ENCODE data around the gene AGO4. TPM values are rescaled to one million over a fixed set of nuclear protein-coding genes. Genes with fewer than 3 reads are reported as not detected.
A peak's percentile ranks its signal among the peaks of the same experiment; 100 is the strongest.

Gene AGO4
- total RNA-seq (2021; ENCODE audit: unreplicated experiment) (6.1 TPM), Bru-seq, nascent RNA (percentile 66 among the genes with signal in this experiment), BruChase-seq, experiment 1, labeled RNA remaining after a 6-hour chase (percentile 74 among the genes with signal in this experiment), BruChase-seq, experiment 2, labeled RNA remaining after a 2-hour chase (percentile 71 among the genes with signal in this experiment)
- 7.5 and 13.6 TPM in 2 replicates for polyA plus RNA-seq (2012)
- long read RNA-seq, full-length matches to known transcripts = 3 of 11 reads
- long read RNA-seq, partial matches to known transcripts = 3 of 11 reads
- long read RNA-seq, other reads (novel, unspliced or antisense) = 5 of 11 reads

DNA sequence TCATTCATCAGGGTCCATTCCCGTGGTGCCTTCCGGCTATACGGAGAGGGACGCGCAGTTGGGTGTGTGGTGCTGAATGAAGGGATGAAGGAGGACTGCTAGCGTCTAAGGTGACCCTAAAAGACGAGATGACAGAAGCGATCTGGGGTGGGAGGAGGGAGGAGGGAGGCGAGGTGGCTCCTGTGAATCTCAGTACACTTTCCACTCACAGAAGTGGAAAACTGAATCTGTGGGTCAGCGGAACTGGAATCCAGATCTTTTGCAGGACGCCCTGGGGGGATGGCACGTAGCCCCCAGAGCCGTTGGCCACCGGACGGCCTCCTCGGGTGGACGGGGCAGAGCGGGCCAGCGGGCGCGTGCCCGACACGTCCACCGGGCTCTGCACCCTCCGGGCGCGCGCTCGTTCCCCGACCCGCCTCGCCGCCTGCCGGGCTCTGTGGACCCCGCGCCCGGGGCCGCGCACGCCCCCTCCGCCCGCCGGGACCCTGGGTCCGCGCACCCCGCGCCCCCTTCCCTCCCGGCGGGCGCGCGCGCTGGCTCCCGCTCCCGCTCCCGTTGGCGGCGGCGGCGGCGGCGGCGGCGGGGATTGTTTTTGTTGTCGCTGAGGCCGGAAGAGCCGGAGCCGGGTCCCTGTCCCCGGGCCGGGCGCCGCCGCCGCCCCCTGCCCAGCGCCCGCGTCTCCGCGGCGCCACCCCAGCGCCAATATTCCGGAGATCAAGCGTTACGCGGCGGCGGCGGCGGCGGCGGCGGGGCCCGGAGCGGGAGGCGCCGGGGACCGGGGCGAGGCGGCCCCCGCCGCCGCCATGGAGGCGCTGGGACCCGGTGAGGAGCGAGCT is at the start of gene AGO4:
Gene AGO4, plus strand, starts transcription at position 403 of the 836 bp plus-strand sequence. Its CDS starts 401 bp downstream, at position 804.
- no peaks in the 10 kb centered on the region for H4K20me1 ChIP-seq (ENCODE audit: insufficient read depth)
- peak within 1 kb of the TSS; percentile 77 for H3K4me2 ChIP-seq (ENCODE audit: low read length)
- H3K9ac ChIP-seq (ENCODE audit: low read length) = peak within 1 kb of the TSS; percentile 68
- ChIA-PET RAD21 (ENCODE audit: low non-redundant PET in 1 of 2, low total read pairs in 2 of 2, uncharacterized antibody in 2 of 2, unreplicated experiment in 2 of 2) (no interaction called here), CTCF (no interaction called here), POLR2A (no interaction called here)
- no peaks in the 10 kb centered on the region for H3K27me3 ChIP-seq (ENCODE audit: insufficient read depth, low read length)
- TF ChIP-seq EZH2phosphoT487 (IDR thresholded peaks at IDR 0.05; ENCODE audit: borderline replicate concordance) (no peak), TCF7L2 (IDR thresholded peaks at IDR 0.05; ENCODE audit: borderline replicate concordance, extremely low read depth, insufficient read depth, insufficient read length) (peak; percentile 23), POLR2AphosphoS5 (IDR thresholded peaks at IDR 0.05; ENCODE audit: low read depth, low read length) (peak; percentile 33; the same call in 1 of the 2 replicates)
- H3K9me3 ChIP-seq (ENCODE audit: control insufficient read depth in 1 of 2, insufficient read depth in 1 of 2, low read depth in 1 of 2, low read length in 2 of 2) = no peaks in the 10 kb centered on the region
- no peaks in the 10 kb centered on the region for H3K9me2 ChIP-seq (ENCODE audit: insufficient read depth)
- intact Hi-C loops (cut with micrococcal nuclease) = no loop called here
- H3K27ac ChIP-seq (ENCODE audit: low read depth, low read length) = peak within 1 kb of the TSS; percentile 67
- ATAC-seq (peak; percentile 67), DNase-seq (ENCODE audit: low read depth, low spot score) (no peak)
- peak within 1 kb of the TSS; percentile 67 to 79 for H3K4me3 ChIP-seq (replicated peaks in 1 of 2; ENCODE audit: low read depth in 1 of 2, low read length in 2 of 2)
- no peaks in the 10 kb centered on the region for H3K79me2 ChIP-seq (ENCODE audit: insufficient read depth, low read length)
- BruUV-seq (replicated peaks) = no TSS peak
- peak within 1 kb of the TSS; percentile 88 for H2AFZ ChIP-seq (ENCODE audit: low read depth, low read length, poor library complexity, severe bottlenecking)
- H3K4me1 ChIP-seq (ENCODE audit: control insufficient read depth in 1 of 2, insufficient read depth in 2 of 2, low read length in 2 of 2) = peaks cover 14 to 29% of the 10 kb centered on the region in 2 experiments
- no peaks in the 10 kb centered on the region for H3K36me3 ChIP-seq (ENCODE audit: control insufficient read depth in 1 of 2, insufficient read depth in 2 of 2, low read length in 2 of 2)

DNA sequence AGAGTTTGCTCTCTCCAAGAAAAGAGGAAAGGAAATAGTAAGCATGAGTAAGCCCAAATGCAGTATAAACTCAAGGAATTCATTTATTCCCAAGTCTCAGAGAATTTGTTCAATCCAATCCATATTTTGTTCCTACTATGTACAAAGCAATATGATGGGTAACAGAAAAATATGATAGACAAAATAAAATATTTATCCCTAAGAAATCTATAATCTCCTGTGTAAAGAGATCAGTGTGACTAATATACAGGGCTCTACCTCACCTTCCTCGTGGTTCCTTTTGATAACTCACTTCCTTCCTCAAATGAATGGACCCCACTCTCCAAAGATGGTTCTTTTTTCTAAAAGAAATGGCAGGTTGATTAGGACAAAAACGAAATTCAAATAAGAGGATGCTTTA is 45.7 kb upstream of the AGO4 start:
- no TSS peak for BruUV-seq (replicated peaks)
- H3K27me3 ChIP-seq (ENCODE audit: insufficient read depth, low read length) = no peaks in the 10 kb centered on the region
- H3K9me2 ChIP-seq (ENCODE audit: insufficient read depth) = no peaks in the 10 kb centered on the region
- H3K36me3 ChIP-seq (ENCODE audit: control insufficient read depth in 1 of 2, insufficient read depth in 2 of 2, low read length in 2 of 2) = peaks cover 21 to 34% of the 10 kb centered on the region in 2 experiments
- no peak for ATAC-seq
- DNase-seq (ENCODE audit: low read depth, low spot score) = no peak
- H3K79me2 ChIP-seq (ENCODE audit: insufficient read depth, low read length) = peaks cover 54% of the 10 kb centered on the region
- CTCF ChIA-PET = no interaction called here
- H3K27ac ChIP-seq (ENCODE audit: low read depth, low read length) = no peak overlapping the region
- POLR2A ChIA-PET = no interaction called here
- H3K9ac ChIP-seq (ENCODE audit: low read length) = no peak overlapping the region
- no peak overlapping the region for H3K4me3 ChIP-seq (replicated peaks in 1 of 2; ENCODE audit: low read depth in 1 of 2, low read length in 2 of 2)
- intact Hi-C loops (cut with micrococcal nuclease) = no loop called here
- no peaks in the 10 kb centered on the region for H4K20me1 ChIP-seq (ENCODE audit: insufficient read depth)
- no peak overlapping the region for H3K4me2 ChIP-seq (ENCODE audit: low read length)
- H3K4me1 ChIP-seq (ENCODE audit: control insufficient read depth in 1 of 2, insufficient read depth in 2 of 2, low read length in 2 of 2) = no peaks in the 10 kb centered on the region
- TF ChIP-seq, protein P1, sequence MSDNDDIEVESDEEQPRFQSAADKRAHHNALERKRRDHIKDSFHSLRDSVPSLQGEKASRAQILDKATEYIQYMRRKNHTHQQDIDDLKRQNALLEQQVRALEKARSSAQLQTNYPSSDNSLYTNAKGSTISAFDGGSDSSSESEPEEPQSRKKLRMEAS (IDR thresholded peaks at IDR 0.05) = no peak
- TF ChIP-seq EZH2 (IDR thresholded peaks at IDR 0.05) (no peak), POLR2AphosphoS5 (IDR thresholded peaks at IDR 0.05; ENCODE audit: low read depth, low read length) (no peak), CEBPB (IDR thresholded peaks at IDR 0.05; ENCODE audit: low read depth) (no peak), ELF1 (IDR thresholded peaks at IDR 0.05; ENCODE audit: borderline replicate concordance, low read depth) (no peak), EZH2phosphoT487 (IDR thresholded peaks at IDR 0.05; ENCODE audit: borderline replicate concordance) (no peak), CBX3 (IDR thresholded peaks at IDR 0.05; ENCODE audit: low read depth) (no peak)
- TF ChIP-seq, protein P2, sequence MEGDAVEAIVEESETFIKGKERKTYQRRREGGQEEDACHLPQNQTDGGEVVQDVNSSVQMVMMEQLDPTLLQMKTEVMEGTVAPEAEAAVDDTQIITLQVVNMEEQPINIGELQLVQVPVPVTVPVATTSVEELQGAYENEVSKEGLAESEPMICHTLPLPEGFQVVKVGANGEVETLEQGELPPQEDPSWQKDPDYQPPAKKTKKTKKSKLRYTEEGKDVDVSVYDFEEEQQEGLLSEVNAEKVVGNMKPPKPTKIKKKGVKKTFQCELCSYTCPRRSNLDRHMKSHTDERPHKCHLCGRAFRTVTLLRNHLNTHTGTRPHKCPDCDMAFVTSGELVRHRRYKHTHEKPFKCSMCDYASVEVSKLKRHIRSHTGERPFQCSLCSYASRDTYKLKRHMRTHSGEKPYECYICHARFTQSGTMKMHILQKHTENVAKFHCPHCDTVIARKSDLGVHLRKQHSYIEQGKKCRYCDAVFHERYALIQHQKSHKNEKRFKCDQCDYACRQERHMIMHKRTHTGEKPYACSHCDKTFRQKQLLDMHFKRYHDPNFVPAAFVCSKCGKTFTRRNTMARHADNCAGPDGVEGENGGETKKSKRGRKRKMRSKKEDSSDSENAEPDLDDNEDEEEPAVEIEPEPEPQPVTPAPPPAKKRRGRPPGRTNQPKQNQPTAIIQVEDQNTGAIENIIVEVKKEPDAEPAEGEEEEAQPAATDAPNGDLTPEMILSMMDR (IDR thresholded peaks at IDR 0.05 in 2 of 3, conservative IDR thresholded peaks at IDR 0.05 in 1 of 3; ENCODE audit: borderline replicate concordance in 1 of 3, insufficient read depth in 1 of 3, low read depth in 2 of 3, low read length in 2 of 3) = no peak
- RAD21 ChIA-PET (ENCODE audit: low non-redundant PET in 1 of 2, low total read pairs in 2 of 2, uncharacterized antibody in 2 of 2, unreplicated experiment in 2 of 2) = no interaction called here
- H2AFZ ChIP-seq (ENCODE audit: low read depth, low read length, poor library complexity, severe bottlenecking) = no peak overlapping the region
- no peaks in the 10 kb centered on the region for H3K9me3 ChIP-seq (ENCODE audit: control insufficient read depth in 1 of 2, insufficient read depth in 1 of 2, low read depth in 1 of 2, low read length in 2 of 2)
